Esophagus muscularis mucosa (tissue), 4 donors: ENCODE results near the gene MSX2. TPM values are rescaled to one million over a fixed set of nuclear protein-coding genes. Genes with fewer than 3 reads are reported as not detected.

Experiments
- DNase-seq: peaks from one replicate; pipeline ENCODE4 v3.0.0-alpha.2; 2017; ENCODE audit errors: extremely low spot score
- H3K27ac ChIP-seq, 4 donors: fragments of 200-600 bp; sonication (generic); replicated peaks in 1 of 4; 1 replicate in 3 of 4; 2 replicates in 1 of 4; pipeline ENCODE4 v1.5.1; 2016 to 2019; ENCODE audit warnings: mild to moderate bottlenecking in 1 of 4
- H3K27me3 ChIP-seq, 4 donors: fragments of 200-600 bp; sonication (generic); one replicate each; pipeline versions ENCODE4 v1.5.1 to v1.6.0; 2016 to 2019
- H3K36me3 ChIP-seq, 4 donors: fragments of 200-600 bp; sonication (generic); one replicate each; pipeline ENCODE4 v1.5.1; 2016 to 2019
- H3K4me1 ChIP-seq, 4 donors: fragments of 200-600 bp; sonication (generic); one replicate each; pipeline ENCODE4 v1.5.1; 2016 to 2019
- H3K4me3 ChIP-seq, 4 donors: fragments of 200-600 bp; sonication (generic); 1 replicate in 2 of 4; 2 replicates in 2 of 4; pipeline ENCODE4 v1.5.1; 2016 to 2019; ENCODE audit warnings: mild to moderate bottlenecking in 4 of 4, moderate library complexity in 1 of 4
- H3K9me3 ChIP-seq, 4 donors: fragments of 200-600 bp; sonication (generic); 1 replicate in 3 of 4; 2 replicates in 1 of 4; pipeline ENCODE4 v1.5.1; 2016 to 2019
- CTCF ChIP-seq, 3 experiments: fragments of 200-600 bp in 2 of 3; fragments of 450-650 bp in 1 of 3; sonication (generic) in 2 of 3; IDR thresholded peaks; one replicate each; pipeline ENCODE4 v1.5.1; 2017 to 2019; ENCODE audit warnings: antibody characterized with exemption in 3 of 3, mild to moderate bottlenecking in 2 of 3, moderate library complexity in 1 of 3
- EP300 ChIP-seq: sonication (generic); formaldehyde crosslinking; IDR thresholded peaks from one replicate; pipeline ENCODE4 v1.6.1; 2017; ENCODE audit warnings: antibody characterized with exemption
- POLR2A ChIP-seq: fragments of 450-650 bp; IDR thresholded peaks from one replicate; pipeline ENCODE4 v1.6.1; 2017; ENCODE audit warnings: antibody characterized with exemption, moderate library complexity, mild to moderate bottlenecking, low read depth
- POLR2AphosphoS5 ChIP-seq, 2 donors: sonication (generic); formaldehyde crosslinking; IDR thresholded peaks; one replicate each; pipeline ENCODE4 v1.6.1; 2017; ENCODE audit warnings: antibody characterized with exemption in 2 of 2
- WGBS: methylation state at CpG from one replicate; pipeline ENCODE4 v1.1.5; 2018; 5-methylcytosine and 5-hydroxymethylcytosine counted together
- intact Hi-C: fragments of 100-400 bp; cut with DNase I; formaldehyde crosslinking; loops from one replicate; pipeline ENCODE4 v1.15.1; 2023
- total RNA-seq, 4 donors: library from RNA; depleted of rRNA; stranded (reverse); fragments of >200 nt; gene quantifications; one replicate each; pipeline versions ENCODE4 v1.1.0 to v1.2.1, GENCODE V29; 2016

Gene MSX2
- total RNA-seq, 4 donors from 2014 or later, result 1.8 to 4.0 (median 2.2) TPM

DNA sequence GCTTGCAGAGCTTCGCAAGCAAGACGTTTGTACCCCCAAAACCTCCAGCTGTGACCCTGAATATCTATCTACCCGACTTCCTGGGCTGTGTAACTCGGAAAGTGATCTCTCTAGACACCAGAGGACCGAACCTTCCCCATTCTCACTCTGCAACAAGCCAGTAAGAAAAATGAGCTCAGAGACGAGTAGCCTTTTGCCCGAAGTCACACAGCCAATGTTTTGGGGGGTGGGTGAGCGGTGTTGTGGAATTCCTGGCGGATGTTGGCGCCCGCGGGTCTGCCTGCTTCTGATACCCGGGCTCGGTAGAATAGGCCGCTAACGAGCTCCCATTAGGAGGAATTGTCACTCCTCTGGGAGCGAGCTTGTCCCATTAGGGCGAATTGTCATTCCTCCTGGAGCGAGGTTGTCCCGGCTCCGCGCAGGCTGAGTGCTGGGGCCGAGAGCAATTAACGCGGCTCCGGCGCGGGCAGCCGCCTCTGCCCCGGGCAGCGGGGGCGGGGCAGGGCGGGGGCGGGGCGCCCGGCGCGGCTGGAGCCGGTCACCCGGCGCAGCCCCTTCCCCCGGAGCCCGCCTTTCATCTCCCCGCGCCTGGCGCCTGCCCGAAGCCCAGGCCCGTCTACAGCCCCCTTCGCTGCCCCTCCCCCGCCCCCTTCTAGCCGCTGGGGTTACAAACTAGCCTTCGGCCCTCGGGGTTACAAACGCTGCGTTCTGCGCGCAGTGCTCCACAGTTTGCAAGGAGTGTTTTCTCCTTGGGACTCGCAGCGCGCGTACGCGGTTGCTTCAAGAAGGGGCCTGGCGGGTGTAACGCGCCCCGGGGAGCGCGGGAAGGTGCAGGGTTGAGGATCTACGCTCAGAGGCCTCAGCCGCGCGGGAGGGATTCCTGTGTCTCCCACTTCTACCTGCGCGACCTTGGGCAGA, 3.5 kb upstream of the MSX2 start:
- intact Hi-C loops, result no loop called here
- Histone ChIP-seq H3K27ac (no peak overlapping the region), H3K9me3 (no peaks in the 10 kb centered on the region), H3K4me1 (peaks cover 12 to 48% (median 40%) of the 10 kb centered on the region in 4 donors), H3K4me3 (peak overlapping the region; percentile 22 to 43 (median 34)), H3K27me3 (peaks cover 2 to 96% (median 50%) of the 10 kb centered on the region in 4 donors), H3K36me3 (no peaks in the 10 kb centered on the region)
- TF ChIP-seq POLR2AphosphoS5 (IDR thresholded peaks at IDR 0.05) (no peak), EP300 (no peak), CTCF (IDR thresholded peaks at IDR 0.05) (no peak), POLR2A (no peak)
- DNase-seq, result no peak
- WGBS, result 3% methylated on average over 27 of the region's 75 CpGs

DNA sequence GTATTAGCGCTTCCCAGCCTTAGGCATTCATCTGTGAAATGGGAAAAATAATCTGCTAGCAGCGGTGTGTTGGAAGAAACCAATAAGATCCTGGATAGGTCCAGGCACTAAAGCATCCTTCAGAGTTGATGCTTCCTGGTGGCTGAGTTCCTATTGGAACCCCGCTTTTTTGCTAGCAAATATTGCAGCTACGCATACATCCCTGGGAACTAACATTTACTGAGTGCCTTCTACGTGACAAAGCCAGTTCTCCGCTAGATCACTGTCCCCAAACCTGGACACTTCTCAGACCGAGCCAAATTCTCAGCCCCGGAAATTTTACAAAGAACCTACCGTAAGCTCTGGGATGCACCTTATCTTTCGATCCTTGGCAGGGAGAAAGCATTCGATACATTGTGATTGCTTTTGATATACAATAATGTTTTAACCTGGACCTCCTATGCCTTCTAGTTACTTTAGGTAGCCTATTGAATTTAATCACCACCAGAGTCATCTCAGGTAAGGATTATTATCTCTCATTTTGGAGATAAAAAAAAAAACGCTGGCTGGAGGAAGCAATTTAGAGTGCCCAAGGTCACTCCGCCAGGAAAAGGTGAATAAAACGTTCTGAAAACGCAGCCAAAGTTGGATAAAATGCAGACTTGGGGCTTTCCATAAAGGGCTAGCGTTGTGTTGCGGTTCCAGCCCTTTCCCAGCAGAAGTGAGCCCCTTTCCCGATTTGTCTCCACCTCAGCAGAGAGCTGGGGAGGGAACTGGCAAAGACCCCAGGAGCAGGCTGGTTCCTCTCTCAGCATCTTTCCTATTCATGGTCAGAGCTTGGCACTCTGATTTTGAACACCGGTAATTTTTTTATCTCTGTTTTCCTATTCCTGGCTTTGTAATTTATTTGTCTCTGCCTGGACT, 2.6 kb upstream of the MSX2 start:
- H3K9me3 ChIP-seq, result no peaks in the 10 kb centered on the region
- TF ChIP-seq EP300 (no peak), CTCF (IDR thresholded peaks at IDR 0.05) (no peak), POLR2AphosphoS5 (IDR thresholded peaks at IDR 0.05) (no peak), POLR2A (no peak)
- H3K36me3 ChIP-seq, result no peaks in the 10 kb centered on the region
- 13% methylated on average over 19 of the region's 19 CpGs for WGBS
- peak overlapping the region; percentile 22 to 43 (median 34) for H3K4me3 ChIP-seq
- H3K27me3 ChIP-seq, result peaks cover 2 to 94% (median 51%) of the 10 kb centered on the region in 4 donors
- no peak for DNase-seq
- no peak overlapping the region for H3K27ac ChIP-seq
- H3K4me1 ChIP-seq, result peaks cover 13 to 51% (median 44%) of the 10 kb centered on the region in 4 donors
- intact Hi-C loops, result no loop called here

DNA sequence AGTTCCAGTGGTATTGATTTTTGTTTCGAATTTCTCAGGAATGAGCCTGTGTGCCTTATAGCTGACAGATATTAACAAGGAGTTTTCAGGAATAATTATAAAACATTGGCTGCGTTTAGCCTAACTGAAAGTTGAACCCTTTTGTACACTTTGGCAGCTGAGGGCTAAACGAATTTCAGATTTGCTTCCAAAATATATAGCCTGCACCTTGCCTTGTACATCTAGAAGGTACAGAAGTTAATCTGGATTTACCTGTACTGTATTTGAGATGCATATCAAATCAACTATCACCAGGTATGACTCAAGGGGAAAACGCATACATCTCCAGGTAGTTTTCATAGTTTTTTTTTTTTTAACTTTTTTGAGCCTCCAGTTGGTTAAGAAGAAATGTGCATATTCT, 1.9 kb upstream of the MSX2 start:
- H3K36me3 ChIP-seq, result no peaks in the 10 kb centered on the region
- no peak for TF ChIP-seq POLR2AphosphoS5 (IDR thresholded peaks at IDR 0.05)
- TF ChIP-seq CTCF (IDR thresholded peaks at IDR 0.05), result no peak
- no peak for DNase-seq
- H3K9me3 ChIP-seq, result no peaks in the 10 kb centered on the region
- no peak overlapping the region for H3K27ac ChIP-seq
- WGBS, result 16% methylated on average over 4 of the region's 4 CpGs
- peaks cover 0 to 94% (median 51%) of the 10 kb centered on the region in 4 donors for H3K27me3 ChIP-seq
- H3K4me3 ChIP-seq, result no peak overlapping the region
- H3K4me1 ChIP-seq, result peaks cover 13 to 51% (median 44%) of the 10 kb centered on the region in 4 donors
- intact Hi-C loops, result no loop called here

GRCh38 chr5:174723315-174723978, 935 bp upstream of the MSX2 start:
- no peak for DNase-seq
- TF ChIP-seq POLR2AphosphoS5 (IDR thresholded peaks at IDR 0.05) (no peak), CTCF (IDR thresholded peaks at IDR 0.05) (no peak), POLR2A (no peak), EP300 (no peak)
- 16% methylated on average over 23 of the region's 23 CpGs for WGBS
- H3K27ac ChIP-seq, result no peak overlapping the region
- intact Hi-C loops, result no loop called here
- H3K4me1 ChIP-seq, result peaks cover 13 to 51% (median 44%) of the 10 kb centered on the region in 4 donors
- H3K4me3 ChIP-seq, result peak overlapping the region; percentile 62 to 78 (median 68)
- H3K9me3 ChIP-seq, result no peaks in the 10 kb centered on the region
- H3K36me3 ChIP-seq, result no peaks in the 10 kb centered on the region
- peaks cover 0 to 91% (median 49%) of the 10 kb centered on the region in 4 donors for H3K27me3 ChIP-seq
